ENCODE results near the gene DNAJC5G. TPM values are rescaled to one million over a fixed set of nuclear protein-coding genes. Genes with fewer than 3 reads are reported as not detected.

The DNAJC5G gene
- total and polyA plus RNA-seq, 2 of the 13 experiments (the other 11 are each of a cell fraction or from before 2014, with no cell fraction given): 0.05 TPM; not detected in 1

- peak; percentile 25; the same call in 1 of the 2 replicates for TF ChIP-seq THAP9 (CRISPR knock-in tag; IDR thresholded peaks at IDR 0.05; ENCODE audit: borderline replicate concordance)
- TF ChIP-seq NBN (conservative IDR thresholded peaks at IDR 0.05): no peak
- peak; percentile 49; the same call in 1 of the 2 replicates for TF ChIP-seq KDM5B (CRISPR knock-in tag; IDR thresholded peaks at IDR 0.05; ENCODE audit: borderline replicate concordance)
- TF ChIP-seq ZBTB4 (CRISPR knock-in tag; IDR thresholded peaks at IDR 0.05; ENCODE audit: borderline replicate concordance): no peak
- peak; percentile 75 for TF ChIP-seq RAD21 (CRISPR knock-in tag; IDR thresholded peaks at IDR 0.05)
- peak; percentile 22; the same call in 1 of the 2 replicates for TF ChIP-seq ZNF775 (CRISPR knock-in tag; IDR thresholded peaks at IDR 0.05; ENCODE audit: borderline replicate concordance)
- no peak for TF ChIP-seq EP300 (IDR thresholded peaks at IDR 0.05; ENCODE audit: low read depth in 2 of 2, low read length in 2 of 2)
- TF ChIP-seq EP300 (CRISPR knock-in tag; IDR thresholded peaks at IDR 0.05; ENCODE audit: borderline replicate concordance): no peak
- no peak for TF ChIP-seq MED1 (CRISPR knock-in tag; IDR thresholded peaks at IDR 0.05)
- TF ChIP-seq ATRX (CRISPR knock-in tag; IDR thresholded peaks at IDR 0.05; ENCODE audit: borderline replicate concordance): no peak
- peak; percentile 66 for TF ChIP-seq ZNF205 (CRISPR knock-in tag; IDR thresholded peaks at IDR 0.05)
- TF ChIP-seq ZNF232 (CRISPR knock-in tag; IDR thresholded peaks at IDR 0.05; ENCODE audit: borderline replicate concordance): no peak
- TF ChIP-seq MTF2 (CRISPR knock-in tag; IDR thresholded peaks at IDR 0.05; ENCODE audit: borderline replicate concordance): no peak
- TF ChIP-seq RARG (CRISPR knock-in tag; IDR thresholded peaks at IDR 0.05; ENCODE audit: low read depth): no peak
- no peak for TF ChIP-seq ZXDC (CRISPR knock-in tag; IDR thresholded peaks at IDR 0.05)
- no peak for TF ChIP-seq ZNF703 (CRISPR knock-in tag; IDR thresholded peaks at IDR 0.05; ENCODE audit: borderline replicate concordance)
- no peak for TF ChIP-seq SMAD1 (CRISPR knock-in tag; IDR thresholded peaks at IDR 0.05; ENCODE audit: borderline replicate concordance, low read depth)
- TF ChIP-seq DNMT1 (CRISPR knock-in tag; IDR thresholded peaks at IDR 0.05): no peak
- peak; percentile 78; the same call in 1 of the 2 replicates for TF ChIP-seq ZNF121 (CRISPR knock-in tag; IDR thresholded peaks at IDR 0.05)
- TF ChIP-seq ZNF605 (CRISPR knock-in tag; IDR thresholded peaks at IDR 0.05): peak; percentile 79
Measured at GRCh38 chr2:27303093-27304025, 28.1 kb downstream of the DNAJC5G start (continued).
